B cell (primary cell): Measurements from ENCODE around the gene CACNB2.

Source experiments
- CTCF ChIP-seq: fragments of 200-600 bp; IDR thresholded peaks from one replicate; pipeline ENCODE4 v1.8.0; 2022; ENCODE audit warnings: antibody characterized with exemption, mild to moderate bottlenecking
- EZH2 ChIP-seq: IDR thresholded peaks from 2 replicates; pipeline ENCODE4 v1.6.1; 2012; ENCODE audit warnings: borderline replicate concordance, low read depth, mild to moderate bottlenecking, moderate library complexity, low read length; ENCODE audit not compliant: insufficient read depth, poor library complexity, severe bottlenecking

GRCh38 chr10:18423058-18423637 is 282.9 kb downstream of the CACNB2 start:
- TF ChIP-seq CTCF (no peak), EZH2 (no peak)
